SK-N-MC (cell line): ENCODE measurements around the gene ABCB10.
"Not testable (repeated sequence)": the region's sequence is repeated elsewhere in the genome, so short reads cannot be mapped to it uniquely, and the experiment has no call there.

Experiments
- DNase-seq: peaks from one replicate; pipeline ENCODE4 v3.0.0-alpha.2; 2011; ENCODE audit warnings: low read depth, low spot score
- H3K27ac ChIP-seq: fragments of 200-600 bp; sonication (generic); 2 replicates; pipeline ENCODE4 v1.5.1; 2016; ENCODE audit warnings: mixed run types
- H3K36me3 ChIP-seq: fragments of 200-600 bp; sonication (generic); 2 replicates; pipeline ENCODE4 v1.6.1; 2017; ENCODE audit warnings: antibody characterized with exemption, low read length, mixed read lengths; ENCODE audit not compliant: insufficient read depth
- H3K4me3 ChIP-seq: fragments of 200-600 bp; sonication (generic); 2 replicates; pipeline ENCODE4 v1.5.1; 2016
- H3K9ac ChIP-seq: fragments of 200-600 bp; sonication (generic); 2 replicates; pipeline ENCODE4 v1.8.0; 2017; ENCODE audit warnings: mixed run types, mixed read lengths; ENCODE audit not compliant: insufficient read length
- H3K9me3 ChIP-seq: fragments of 200-600 bp; sonication (generic); 2 replicates; pipeline ENCODE4 v1.6.1; 2017; ENCODE audit warnings: low read depth, mild to moderate bottlenecking, antibody characterized with exemption, low read length, moderate library complexity, mixed read lengths
- EZH2 ChIP-seq: fragments of 200-600 bp; sonication (generic); IDR thresholded peaks from one replicate; pipeline ENCODE4 v1.6.1; 2017; ENCODE audit warnings: antibody characterized with exemption
- FOXP2 ChIP-seq: optimal IDR thresholded peaks from 2 replicates; pipeline ENCODE3; 2011; ENCODE audit warnings: mild to moderate bottlenecking, moderate library complexity; ENCODE audit not compliant: insufficient read depth; ENCODE audit errors: extremely low read length, control extremely low read depth
- POLR2AphosphoS5 ChIP-seq: IDR thresholded peaks from 2 replicates; pipeline ENCODE4 v1.6.1; 2012; ENCODE audit warnings: mild to moderate bottlenecking, low read depth, low read length, borderline replicate concordance

The ABCB10 gene

GRCh38 chr1:229479660-229480399 is 78.7 kb downstream of the ABCB10 start:
- H3K36me3 ChIP-seq = peaks cover 63% of the 10 kb centered on the region
- H3K9me3 ChIP-seq = no peaks in the 10 kb centered on the region
- H3K4me3 ChIP-seq = no peak overlapping the region
- TF ChIP-seq EZH2 (no peak), POLR2AphosphoS5 (no peak), FOXP2 (no peak)
- DNase-seq = no peak
- no peak overlapping the region for H3K27ac ChIP-seq
- no peak overlapping the region for H3K9ac ChIP-seq

- no peak for DNase-seq
- Histone ChIP-seq H3K9me3 (no peaks in the 10 kb centered on the region), H3K4me3 (no peak overlapping the region), H3K9ac (no peak overlapping the region), H3K36me3 (peaks cover 65% of the 10 kb centered on the region), H3K27ac (no peak overlapping the region)
- TF ChIP-seq EZH2 (no peak), POLR2AphosphoS5 (no peak), FOXP2 (no peak)
Observed at GRCh38 chr1:229478852-229479251, 79.7 kb downstream of the ABCB10 start.

DNA sequence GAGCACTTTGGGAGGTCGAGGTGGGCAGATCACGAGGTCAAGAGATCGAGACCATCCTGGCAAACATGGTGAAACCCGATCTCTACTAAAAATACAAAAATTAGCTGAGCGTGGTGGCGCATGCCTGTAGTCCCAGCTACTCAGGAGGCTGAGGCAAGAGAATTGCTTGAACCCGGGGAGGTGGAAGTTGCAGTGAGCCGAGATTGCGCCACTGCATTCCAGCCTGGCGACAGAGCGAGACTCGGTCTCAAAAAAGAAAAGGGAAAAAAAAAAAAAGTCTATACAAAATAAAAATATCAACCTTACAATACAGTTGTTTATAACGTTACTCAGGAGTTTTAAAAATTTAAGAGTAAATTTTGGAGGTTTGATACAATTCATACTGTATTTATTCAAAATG is 82.6 kb downstream of the ABCB10 start:
- not testable (repeated sequence) for H3K4me3 ChIP-seq, DNase-seq, H3K9me3 ChIP-seq, H3K27ac ChIP-seq, H3K9ac ChIP-seq
- peaks cover 47% of the 10 kb centered on the region for H3K36me3 ChIP-seq

- no peak for TF ChIP-seq EZH2
- no peak for TF ChIP-seq FOXP2
- TF ChIP-seq POLR2AphosphoS5 = no peak
- DNase-seq = no peak
- H3K9ac ChIP-seq = no peak overlapping the region
- H3K9me3 ChIP-seq = no peaks in the 10 kb centered on the region
- no peak overlapping the region for H3K27ac ChIP-seq
- H3K4me3 ChIP-seq = no peak overlapping the region
- peaks cover 52% of the 10 kb centered on the region for H3K36me3 ChIP-seq
Observed at GRCh38 chr1:229474509-229474908, 84.0 kb downstream of the ABCB10 start.

DNA sequence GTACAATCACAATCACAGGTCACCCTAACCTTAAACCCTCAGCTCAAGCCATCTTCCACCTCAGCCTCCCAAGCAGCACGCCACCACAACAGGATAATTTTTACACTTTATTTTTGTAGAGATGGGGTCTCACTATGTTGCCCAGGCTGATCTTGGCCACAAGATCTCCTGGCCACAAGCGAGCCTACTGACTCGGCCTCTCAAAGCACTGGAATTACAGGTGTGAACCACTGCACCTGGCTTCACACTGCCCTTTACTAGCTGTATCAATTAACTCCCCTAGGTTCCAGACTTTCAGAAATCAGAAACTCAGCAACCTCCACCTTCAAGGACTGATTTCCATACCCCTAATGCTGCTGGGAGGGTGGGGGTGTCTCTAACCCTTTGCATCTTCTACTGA is 87.3 kb downstream of the ABCB10 start:
- Histone ChIP-seq H3K4me3 (no peak overlapping the region), H3K9me3 (no peaks in the 10 kb centered on the region), H3K36me3 (peaks cover 60% of the 10 kb centered on the region), H3K9ac (no peak overlapping the region), H3K27ac (no peak overlapping the region)
- TF ChIP-seq FOXP2 (no peak), POLR2AphosphoS5 (no peak), EZH2 (no peak)
- no peak for DNase-seq

GRCh38 chr1:229470406-229471043 is 88.0 kb downstream of the ABCB10 start:
- Histone ChIP-seq H3K4me3 (no peak overlapping the region), H3K9ac (no peak overlapping the region), H3K36me3 (peaks cover 61% of the 10 kb centered on the region), H3K27ac (no peak overlapping the region), H3K9me3 (no peaks in the 10 kb centered on the region)
- no peak for DNase-seq
- TF ChIP-seq EZH2 = no peak
- TF ChIP-seq POLR2AphosphoS5 = no peak
- TF ChIP-seq FOXP2 = no peak

- no peaks in the 10 kb centered on the region for H3K9me3 ChIP-seq
- H3K27ac ChIP-seq = no peak overlapping the region
- no peak overlapping the region for H3K9ac ChIP-seq
- H3K36me3 ChIP-seq = peaks cover 78% of the 10 kb centered on the region
- DNase-seq = no peak
- H3K4me3 ChIP-seq = no peak overlapping the region
- TF ChIP-seq POLR2AphosphoS5 (no peak), FOXP2 (no peak), EZH2 (no peak)
Observed at GRCh38 chr1:229466887-229467286, 91.6 kb downstream of the ABCB10 start.
